HG02981 (cell line): ENCODE results near the gene CIZ1.
"Not testable (repeated sequence)": the region's sequence is repeated elsewhere in the genome, so short reads cannot be mapped to it uniquely, and the experiment has no call there.

Source experiments
- ATAC-seq: cut with Tn5 transposase; IDR thresholded peaks from one replicate; pipeline ENCODE4 v1.9.1; 2021; ENCODE audit warnings: mild to moderate bottlenecking, moderate library complexity; ENCODE audit not compliant: unreplicated experiment

Gene CIZ1, protein sequence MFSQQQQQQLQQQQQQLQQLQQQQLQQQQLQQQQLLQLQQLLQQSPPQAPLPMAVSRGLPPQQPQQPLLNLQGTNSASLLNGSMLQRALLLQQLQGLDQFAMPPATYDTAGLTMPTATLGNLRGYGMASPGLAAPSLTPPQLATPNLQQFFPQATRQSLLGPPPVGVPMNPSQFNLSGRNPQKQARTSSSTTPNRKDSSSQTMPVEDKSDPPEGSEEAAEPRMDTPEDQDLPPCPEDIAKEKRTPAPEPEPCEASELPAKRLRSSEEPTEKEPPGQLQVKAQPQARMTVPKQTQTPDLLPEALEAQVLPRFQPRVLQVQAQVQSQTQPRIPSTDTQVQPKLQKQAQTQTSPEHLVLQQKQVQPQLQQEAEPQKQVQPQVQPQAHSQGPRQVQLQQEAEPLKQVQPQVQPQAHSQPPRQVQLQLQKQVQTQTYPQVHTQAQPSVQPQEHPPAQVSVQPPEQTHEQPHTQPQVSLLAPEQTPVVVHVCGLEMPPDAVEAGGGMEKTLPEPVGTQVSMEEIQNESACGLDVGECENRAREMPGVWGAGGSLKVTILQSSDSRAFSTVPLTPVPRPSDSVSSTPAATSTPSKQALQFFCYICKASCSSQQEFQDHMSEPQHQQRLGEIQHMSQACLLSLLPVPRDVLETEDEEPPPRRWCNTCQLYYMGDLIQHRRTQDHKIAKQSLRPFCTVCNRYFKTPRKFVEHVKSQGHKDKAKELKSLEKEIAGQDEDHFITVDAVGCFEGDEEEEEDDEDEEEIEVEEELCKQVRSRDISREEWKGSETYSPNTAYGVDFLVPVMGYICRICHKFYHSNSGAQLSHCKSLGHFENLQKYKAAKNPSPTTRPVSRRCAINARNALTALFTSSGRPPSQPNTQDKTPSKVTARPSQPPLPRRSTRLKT

DNA sequence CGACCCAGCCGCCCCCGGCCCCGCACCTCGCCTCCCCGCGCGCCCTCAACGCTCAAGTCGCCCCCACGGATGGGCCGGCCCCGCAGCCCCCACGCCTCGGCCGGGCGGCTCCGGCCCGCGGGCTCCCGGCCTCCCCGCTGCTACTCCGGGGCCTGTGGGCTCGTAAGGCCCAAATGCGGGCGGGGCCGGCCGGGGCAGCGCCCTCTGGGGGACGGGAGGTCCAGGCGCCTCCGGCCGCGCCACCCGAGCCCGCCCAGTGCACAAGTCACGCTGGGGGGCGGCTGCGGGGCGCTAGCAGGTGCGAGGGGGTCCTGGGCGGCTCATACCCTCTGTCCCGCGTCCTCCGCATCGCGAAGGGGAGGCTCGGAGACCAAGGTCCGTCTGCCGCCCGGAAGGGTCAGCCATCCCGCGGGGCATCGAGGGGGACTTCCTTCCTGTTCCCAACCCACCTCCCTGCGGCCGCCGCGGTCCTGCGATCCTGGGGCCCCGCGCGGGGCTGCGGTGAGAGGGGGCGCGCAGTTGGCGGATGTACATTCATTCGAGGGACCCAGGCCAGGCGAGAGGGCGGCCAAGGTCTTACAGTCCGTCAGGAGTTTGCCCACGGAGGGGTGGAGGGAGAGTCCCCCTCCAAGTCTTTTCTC, at the start of gene CIZ1:
Gene CIZ1 (minus strand): TSS at position 167 of the 641 bp plus-strand sequence. CDS start 715 bp downstream, outside the sequence.
- peak; percentile 71 for ATAC-seq

DNA sequence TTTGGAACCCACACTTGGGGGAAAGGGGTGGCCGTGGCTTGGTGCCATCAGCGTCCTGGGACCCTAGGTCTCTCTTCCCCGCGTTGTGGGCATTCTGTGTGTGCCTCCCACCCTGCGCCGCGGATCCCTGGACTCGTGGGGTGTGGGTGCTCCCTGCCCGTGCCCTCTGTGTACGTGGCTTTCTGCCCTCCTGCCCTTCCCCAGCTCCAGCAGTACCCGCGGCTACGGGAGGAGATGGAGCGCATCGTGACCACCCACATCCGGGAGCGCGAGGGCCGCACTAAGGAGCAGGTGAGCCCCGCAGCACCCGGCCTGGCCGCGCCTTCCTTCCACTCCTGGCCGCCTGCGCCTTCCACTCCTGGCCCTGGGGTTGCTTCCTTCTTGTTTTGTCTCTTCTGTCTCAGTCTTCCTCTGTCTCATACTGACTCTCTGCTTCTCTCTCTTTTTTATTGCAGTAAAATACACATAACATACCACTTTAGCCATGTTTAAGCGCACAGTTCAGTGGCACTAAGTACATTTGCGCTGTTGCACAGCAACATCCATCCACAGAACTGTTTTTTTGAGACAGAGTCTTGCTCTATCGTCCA, 42.5 kb upstream of the CIZ1 start:
- ATAC-seq: no peak

DNA sequence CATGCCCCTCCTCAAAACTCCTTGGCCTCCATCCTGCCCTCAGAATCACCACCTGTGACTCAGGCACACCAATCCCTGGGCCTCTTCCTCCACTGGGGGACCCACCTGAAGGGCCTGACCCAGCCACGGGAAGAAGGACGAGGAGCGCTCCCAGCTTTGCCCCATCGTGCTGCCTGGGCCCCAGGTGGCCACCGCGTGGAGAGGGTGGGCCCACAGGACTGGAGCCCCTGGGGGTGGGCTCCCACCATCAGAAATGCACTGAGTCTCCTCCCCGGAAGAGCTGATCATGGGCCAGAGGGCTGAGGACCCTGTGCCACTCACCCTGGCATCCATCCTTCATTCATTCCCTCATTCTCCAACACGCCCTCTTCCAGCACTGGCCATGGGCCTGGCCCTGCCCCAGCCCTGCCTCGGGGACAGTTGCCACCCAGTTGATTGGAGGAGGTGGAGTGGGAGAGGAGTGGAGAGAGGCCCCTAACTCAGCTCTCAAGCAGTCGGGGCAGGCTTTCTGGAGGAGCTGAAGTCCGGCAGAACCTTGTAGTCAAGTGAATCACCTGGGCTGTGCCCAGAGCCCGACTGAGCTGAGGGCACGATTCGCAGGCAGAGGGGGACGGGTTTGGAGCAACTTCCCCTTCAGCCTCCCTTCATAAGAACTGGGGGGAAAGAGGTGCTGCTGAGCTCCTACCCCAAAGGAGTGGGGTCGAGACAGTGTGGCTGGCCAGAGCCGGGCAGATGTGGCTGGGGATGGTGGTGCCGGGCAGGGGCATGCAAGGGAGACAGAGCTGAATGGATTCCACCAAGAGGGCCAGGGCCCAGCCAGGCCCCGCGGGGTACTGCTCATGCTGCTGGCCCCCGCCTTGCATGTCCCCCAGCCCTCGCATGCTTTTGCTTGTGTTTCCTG, 41.4 kb upstream of the CIZ1 start:
- no peak for ATAC-seq

DNA sequence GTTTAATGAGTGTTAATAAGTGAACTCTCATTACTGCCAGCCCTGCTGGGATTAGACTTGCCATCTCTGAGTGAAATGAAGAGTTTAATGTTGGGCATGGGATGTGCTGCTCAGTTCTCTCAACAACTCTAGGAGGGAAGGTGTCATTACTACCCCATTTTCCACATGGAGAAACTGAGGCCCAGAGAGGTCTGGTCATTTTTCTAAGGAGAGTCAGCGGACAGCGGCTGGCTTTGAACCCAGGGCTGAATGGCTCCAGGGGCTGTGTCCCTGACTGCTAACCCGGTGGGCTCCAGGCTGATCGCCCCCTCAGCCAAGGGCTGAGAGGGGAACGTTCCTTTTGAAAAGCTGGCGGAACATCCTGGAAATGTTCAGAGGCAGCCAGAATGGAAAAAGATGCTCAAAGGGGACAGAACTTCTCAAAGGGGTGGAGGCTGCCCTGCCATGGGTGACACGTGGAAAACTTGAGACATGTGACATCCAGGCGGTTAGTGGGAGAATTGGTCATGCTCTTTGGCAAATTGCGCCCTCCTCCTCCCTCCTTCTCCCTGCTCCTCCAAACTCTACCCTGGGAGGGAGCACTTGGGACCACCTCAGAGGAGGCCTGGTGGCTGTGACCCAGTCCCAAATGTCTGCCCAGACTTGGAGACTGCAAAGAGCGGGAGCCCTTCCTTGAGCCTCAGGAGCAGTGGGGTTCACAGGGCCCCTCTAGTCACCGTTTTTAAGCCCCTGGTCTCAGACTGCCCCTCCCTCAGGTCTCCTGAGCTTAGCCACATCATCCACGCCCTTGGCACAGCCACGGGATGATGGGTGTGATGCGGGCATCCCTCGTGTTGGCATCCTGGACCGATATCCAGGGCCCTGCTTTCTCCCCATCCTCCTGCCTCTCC, 40.5 kb upstream of the CIZ1 start:
- no peak for ATAC-seq

DNA sequence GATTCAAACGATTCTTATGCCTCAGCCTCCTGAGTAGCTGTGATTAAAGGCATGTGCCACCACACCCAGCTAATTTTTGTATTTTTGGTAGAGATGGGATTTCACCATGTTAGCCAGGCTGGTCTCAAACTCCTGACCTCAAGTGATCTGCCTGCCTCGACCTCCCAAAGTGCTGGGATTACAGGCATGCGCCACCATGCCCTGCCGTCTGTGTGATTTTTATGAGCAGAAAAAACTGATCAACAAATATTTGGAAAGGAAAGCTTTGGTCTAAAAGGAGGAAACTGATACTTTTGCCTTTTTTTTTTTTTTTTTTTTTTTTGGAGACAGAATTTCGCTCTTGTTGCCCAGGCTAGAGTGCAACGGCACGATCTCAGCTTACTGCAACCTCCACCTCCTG, 39.5 kb upstream of the CIZ1 start:
- not testable (repeated sequence) for ATAC-seq

DNA sequence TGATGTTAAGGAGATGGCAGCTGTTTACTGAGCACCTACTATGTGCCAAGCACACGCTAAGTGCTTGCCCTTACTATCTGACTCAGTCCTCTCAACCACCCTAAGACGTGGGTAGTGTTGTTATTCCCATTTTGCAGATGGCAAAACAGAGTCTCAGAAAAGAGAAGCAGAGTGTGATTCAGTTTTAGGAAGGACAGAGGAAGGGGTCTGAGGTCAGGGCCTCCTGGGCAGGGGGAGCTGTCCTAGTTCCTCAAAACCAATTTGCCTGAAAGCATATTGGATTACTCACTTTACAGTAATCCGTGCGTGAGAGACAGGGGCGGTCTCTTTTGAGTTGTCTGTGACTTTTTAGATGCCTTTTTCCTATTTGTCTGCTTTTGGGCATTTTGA, 35.0 kb upstream of the CIZ1 start:
- no peak for ATAC-seq

DNA sequence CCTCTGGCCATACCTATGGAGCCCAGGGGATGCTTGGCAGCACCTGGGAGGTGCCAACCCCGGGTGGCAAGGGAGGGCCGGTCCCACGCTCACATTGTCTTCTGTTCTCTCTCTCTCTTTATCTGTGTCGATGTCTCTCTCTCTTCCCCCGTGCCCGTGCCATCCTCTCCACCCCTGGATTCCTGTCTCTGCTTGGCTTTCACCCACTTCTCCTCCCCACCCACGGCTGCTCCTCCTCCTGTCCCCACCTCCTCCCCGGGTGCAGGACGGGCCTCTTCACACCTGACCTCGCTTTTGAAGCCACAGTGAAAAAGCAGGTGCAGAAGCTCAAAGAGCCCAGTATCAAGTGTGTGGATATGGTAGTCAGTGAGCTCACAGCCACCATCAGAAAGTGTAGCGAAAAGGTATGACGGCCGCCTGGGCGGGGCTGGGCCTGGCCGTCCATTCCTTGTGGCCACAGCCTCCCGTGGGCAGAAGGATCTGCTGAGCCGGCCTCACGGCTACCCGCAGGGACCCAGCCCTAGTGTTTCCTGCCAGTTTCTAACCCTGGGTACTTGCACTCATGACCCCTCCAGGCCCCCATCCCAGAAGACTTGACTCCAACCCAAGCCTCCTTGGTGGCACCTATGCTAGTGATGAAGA, 34.5 kb upstream of the CIZ1 start:
- no peak for ATAC-seq

DNA sequence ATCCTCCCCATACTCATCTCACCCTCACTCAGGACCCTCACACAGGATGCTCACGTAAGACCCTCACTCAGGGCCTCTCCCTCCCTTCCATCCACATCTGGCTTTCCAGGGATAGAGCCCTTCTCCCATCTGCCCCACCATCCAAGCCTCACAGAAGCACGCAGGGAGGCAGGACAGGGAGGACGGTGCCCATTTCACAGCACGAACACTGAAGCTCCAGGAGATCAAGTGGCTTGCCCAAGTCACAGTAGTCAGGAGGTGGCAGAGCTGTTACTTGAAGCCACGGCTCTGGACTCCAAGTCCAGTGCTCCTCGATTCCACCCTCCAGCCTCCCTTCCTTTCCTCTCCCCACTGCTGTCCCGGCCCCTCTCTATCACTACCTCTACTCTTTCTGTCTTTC, 33.5 kb upstream of the CIZ1 start:
- ATAC-seq: no peak

DNA sequence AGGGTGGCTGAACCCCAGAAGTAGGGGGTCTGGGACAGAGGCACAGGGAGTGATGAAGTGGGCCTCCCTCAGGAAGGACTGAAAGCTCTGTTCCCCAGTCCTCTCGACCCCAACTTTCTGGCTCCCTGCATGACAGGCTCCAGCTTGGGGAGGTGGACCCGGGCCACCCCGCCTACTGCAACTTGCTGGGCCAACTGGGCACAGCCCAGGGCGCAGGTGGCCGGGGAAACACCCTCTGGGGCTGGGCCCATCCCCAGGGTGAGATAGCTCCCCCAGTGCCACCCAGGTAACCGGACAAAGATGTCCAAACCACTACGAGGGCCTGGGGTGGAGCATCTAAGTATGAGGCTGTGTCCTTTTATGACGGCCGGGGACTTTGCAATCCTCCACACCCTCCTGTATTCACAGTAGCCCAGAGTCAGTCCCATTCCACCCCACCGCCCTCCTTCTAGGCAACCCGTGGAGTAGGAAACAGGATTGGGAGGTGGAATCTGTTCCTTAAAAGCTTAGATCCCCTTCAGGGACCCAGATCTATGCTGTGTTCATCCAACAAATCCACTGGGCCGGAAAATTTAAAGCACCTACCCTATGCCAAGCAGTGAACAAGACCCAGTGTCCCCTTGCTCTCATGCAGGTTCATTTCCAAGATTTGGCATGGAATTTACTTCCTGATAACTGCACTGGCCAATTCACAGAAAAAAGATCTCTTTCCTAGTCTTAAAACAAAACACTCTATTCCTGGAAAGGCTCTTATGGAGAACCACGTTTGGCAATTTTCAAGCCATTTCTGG, 31.7 kb upstream of the CIZ1 start:
- no peak for ATAC-seq

DNA sequence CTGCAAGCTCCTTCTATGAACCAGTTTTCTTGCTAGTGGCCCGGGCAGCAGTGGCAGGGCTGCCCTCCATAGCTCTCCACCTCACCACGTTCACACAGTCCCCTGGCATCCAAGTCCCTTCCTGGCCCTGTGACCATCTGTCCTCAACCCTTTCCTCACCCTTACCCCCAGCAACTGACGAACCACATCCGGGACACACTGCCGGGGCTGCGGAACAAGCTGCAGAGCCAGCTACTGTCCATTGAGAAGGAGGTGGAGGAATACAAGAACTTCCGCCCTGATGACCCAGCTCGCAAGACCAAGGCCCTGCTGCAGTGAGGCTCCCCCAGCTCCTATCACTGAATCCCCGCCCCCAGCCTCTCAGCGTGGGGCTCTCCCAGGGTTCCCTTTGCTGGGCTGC, 30.7 kb upstream of the CIZ1 start:
- ATAC-seq: no peak

DNA sequence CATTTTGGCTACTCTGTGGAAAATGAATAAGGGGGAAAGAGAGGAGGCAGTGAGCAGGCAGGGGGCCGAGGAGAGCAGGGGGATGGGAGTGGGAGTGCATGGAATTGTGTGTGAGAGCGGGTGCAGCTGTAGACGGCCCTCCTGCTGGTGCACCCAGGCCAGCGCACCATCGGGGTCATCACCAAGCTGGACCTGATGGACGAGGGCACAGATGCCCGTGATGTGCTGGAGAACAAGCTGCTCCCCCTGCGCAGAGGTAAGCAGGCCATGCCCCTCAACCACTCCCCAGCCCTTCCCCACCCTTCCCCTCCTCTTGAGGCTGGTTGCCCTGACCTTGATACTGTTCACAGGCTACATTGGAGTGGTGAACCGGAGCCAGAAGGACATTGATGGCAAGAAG, 28.5 kb upstream of the CIZ1 start:
- no peak for ATAC-seq

DNA sequence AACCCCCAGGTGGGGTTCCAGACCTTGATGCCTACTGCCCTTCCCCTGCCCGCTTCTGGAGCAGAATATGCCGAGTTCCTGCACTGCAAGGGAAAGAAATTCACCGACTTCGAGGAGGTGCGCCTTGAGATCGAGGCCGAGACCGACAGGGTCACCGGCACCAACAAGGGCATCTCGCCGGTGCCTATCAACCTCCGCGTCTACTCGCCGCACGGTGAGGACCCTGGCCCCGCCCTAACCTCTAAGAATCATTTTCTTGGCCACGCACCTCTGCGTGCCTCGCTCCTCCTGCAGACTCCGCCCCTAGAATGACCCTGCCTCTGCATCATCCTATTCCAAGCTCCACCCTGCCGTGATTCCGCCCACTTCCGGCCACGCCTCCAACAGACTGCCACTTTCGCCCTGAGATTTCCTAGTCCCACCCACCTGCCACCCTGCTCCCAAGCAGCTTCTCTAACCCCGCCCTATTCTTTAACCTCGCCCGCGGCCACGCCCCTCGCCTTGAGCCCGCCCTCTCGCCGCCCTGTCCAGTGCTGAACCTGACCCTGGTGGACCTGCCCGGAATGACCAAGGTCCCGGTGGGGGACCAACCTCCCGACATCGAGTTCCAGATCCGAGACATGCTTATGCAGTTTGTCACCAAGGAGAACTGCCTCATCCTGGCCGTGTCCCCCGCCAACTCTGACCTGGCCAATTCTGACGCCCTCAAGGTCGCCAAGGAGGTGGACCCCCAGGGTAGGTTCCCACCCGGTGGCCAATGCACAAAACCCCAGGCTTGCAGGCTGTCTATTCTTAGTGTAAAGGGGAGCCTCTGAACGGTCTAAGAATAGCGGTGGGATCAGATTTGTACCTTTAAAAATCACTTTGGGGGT, 27.4 kb upstream of the CIZ1 start:
- ATAC-seq: peak; percentile 87

DNA sequence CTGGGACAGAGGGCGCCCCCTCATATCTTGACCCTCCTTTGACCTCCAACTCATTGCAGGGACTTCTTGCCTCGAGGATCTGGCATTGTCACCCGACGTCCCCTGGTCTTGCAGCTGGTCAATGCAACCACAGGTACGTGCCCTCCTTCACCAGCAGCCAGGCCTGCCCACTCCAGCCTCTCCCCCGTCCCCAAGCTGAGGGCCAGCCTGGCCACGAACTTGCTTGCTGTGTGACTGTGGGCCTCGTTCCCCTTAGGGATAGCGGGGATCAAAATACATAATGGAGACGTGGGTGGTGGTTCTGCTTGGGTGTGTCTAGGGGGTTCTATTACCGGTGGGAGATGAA, 26.8 kb upstream of the CIZ1 start:
- no peak for ATAC-seq

DNA sequence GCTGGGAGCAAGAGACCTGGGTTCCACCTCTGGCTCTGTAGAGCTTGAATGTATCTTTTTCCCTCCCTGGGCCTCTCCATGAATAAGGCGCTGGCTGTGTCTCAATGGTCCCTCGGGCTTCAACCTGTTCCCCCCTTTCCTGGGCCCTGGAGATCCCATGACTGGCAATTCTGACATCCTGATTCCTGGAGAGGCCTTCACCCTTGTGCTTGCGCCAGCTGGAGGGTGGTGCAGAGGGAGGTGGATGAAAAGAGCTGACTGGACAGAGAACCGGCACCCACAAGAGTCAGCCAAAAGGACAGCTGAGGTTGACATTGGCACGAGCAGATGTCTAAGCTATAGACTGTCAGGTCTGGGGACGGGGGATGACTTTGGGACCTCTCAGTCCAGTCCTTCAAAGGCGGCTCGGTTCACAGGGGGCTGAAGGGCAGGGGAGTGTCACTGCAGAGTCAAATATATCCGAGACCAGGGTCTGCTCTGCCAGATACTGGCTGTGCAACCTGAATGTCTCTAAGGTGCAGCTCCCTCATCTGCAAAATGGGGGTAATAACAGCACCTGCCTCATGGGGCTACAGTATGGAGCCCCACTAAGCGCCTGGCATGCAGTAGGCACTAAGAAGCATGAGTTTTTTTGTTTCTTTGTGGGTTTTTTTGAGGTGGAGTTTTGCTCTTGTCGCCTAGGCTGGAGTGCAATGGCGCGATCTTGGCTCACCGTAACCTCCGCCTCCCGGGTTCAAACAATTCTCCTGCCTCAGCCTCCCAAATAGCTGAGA, 25.6 kb upstream of the CIZ1 start:
- no peak for ATAC-seq

DNA sequence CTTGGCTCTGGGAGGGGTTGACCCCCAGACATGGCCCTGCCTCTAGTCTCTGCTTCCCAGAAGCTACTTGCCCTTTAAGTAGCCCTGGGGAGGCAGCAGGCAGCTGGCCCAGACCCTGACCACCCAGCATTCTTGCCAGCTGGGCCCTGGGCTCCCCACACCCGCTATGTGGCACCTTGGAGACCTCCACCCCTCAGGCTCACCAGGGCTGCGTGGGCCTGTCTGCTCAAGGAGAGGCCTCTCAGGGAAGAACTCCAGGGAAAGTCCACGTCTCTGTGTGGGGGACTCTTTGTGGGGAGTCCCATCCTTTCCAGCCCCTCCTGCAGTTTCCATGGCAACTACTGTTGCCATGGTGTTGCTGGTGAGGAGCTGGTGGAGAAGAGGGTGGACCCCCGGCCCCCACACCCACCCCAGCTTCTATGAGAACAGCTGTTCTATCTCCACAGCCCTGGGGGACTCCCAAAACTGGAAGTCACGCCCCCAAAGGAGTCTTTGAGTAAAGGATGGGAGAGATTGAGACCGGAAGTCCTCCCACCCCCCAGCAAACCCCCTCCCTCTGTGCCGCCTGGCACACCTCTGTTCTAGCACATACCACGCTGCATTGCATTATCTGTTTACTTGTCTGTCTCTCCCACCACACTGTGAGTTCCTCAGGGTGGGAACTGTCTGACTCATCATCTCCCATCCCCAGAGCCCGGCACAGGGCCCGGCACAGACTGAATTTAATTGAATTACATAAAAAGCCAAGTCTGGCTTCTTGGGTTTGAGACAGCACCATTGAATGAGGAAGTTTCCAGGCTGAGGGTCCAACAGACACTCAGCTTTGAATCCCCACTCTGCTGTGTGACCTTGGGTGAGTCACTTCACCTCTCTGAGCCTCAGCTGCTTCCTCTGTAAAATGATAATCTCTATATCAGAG, 24.4 kb upstream of the CIZ1 start:
- ATAC-seq: no peak
